HG03045 (cell line): Measurements from ENCODE around the gene PAQR4.
A peak's percentile ranks its signal among the peaks of the same experiment; 100 is the strongest.

ENCODE experiments used
- ATAC-seq: cut with Tn5 transposase; IDR thresholded peaks from one replicate; pipeline ENCODE4 v1.9.1; 2021; ENCODE audit warnings: mild to moderate bottlenecking, moderate library complexity; ENCODE audit not compliant: unreplicated experiment

PAQR4 gene

GRCh38 chr16:3003582-3004270 lies 34.6 kb downstream of the PAQR4 start:
- peak; percentile 96 for ATAC-seq

- peak; percentile 18 for ATAC-seq
Observed at GRCh38 chr16:3004319-3004718, 35.2 kb downstream of the PAQR4 start.

- no peak for ATAC-seq
Observed at GRCh38 chr16:3004781-3005284, 35.7 kb downstream of the PAQR4 start.

GRCh38 chr16:3007059-3007956 lies 38.2 kb downstream of the PAQR4 start:
- no peak for ATAC-seq

- no peak for ATAC-seq
Observed at GRCh38 chr16:3007957-3008689, 39.0 kb downstream of the PAQR4 start.

- no peak for ATAC-seq
Observed at GRCh38 chr16:3008690-3009037, 39.5 kb downstream of the PAQR4 start.

- no peak for ATAC-seq
Observed at GRCh38 chr16:3009568-3010390, 40.6 kb downstream of the PAQR4 start.

- ATAC-seq: no peak
Observed at GRCh38 chr16:3010510-3010909, 41.4 kb downstream of the PAQR4 start.

- ATAC-seq: no peak
Observed at GRCh38 chr16:3012246-3012645, 43.1 kb downstream of the PAQR4 start.

- ATAC-seq: no peak
Observed at GRCh38 chr16:3012828-3013420, 43.8 kb downstream of the PAQR4 start, which contains the start of gene CLDN9. CLDN9 (plus strand) TSS chr16:3012923; CDS start chr16:3013363, 440 bp downstream.

- no peak for ATAC-seq
Observed at GRCh38 chr16:3013491-3013951, 44.4 kb downstream of the PAQR4 start.

GRCh38 chr16:3013998-3014690 lies 45.0 kb downstream of the PAQR4 start:
- no peak for ATAC-seq

GRCh38 chr16:3014971-3015370 lies 45.8 kb downstream of the PAQR4 start:
- ATAC-seq: no peak

- no peak for ATAC-seq
Observed at GRCh38 chr16:3015865-3016521, 46.8 kb downstream of the PAQR4 start.

- ATAC-seq: no peak
Observed at GRCh38 chr16:3017344-3017743, 48.2 kb downstream of the PAQR4 start.

- no peak for ATAC-seq
Observed at GRCh38 chr16:3017794-3018506, 48.8 kb downstream of the PAQR4 start, which contains the start of gene CLDN6. CLDN6 (minus strand) TSS chr16:3018183; CDS start chr16:3016021, 2,162 bp downstream.

GRCh38 chr16:3019594-3020246 lies 50.6 kb downstream of the PAQR4 start:
- no peak for ATAC-seq

GRCh38 chr16:3020247-3020603 lies 51.1 kb downstream of the PAQR4 start, which contains the start of gene TNFRSF12A:
TNFRSF12A (plus strand) TSS chr16:3020368; CDS start chr16:3020398, 30 bp downstream.
- no peak for ATAC-seq
